ENCODE measurements around the gene HADHA.

DNA sequence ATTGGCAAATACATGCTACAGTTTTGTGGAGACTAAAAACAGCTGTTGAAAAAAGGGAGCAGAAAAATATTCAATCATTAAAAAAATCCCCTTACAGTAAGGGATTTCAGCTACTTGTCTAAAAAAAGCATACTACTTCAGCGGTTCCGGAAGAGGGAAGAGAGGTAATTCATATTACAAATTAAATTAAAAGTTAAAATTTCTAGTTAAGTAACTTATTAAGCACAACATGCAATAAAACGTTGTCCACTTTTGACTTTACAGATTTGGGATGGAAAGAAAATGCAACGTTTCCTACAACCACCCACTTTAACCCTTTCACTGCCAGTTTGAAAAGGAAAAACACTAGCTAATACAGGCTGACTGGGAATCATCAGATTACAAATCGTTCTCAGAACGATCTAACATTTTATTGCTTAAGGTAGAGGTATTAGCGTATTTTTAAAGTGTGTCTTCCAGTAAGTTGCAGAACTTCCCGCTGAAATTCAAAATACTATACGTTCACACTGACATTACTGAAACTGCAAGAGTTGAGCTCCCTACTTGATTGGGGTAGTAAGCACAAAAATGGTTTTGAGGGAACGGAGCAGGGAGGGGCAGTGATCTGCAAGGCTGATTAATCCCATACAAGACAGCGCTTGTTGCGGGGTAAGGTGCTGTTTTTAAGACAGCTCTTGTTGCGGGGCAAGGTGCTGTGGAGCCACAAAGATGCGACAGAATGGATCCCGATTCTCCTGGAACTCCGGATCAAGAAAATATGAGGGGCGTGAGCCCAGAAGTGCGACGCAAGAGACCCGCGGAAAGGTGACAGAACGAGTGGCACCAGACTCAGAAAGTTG lies 743 bp downstream of the HADHA start:
- no peak for TF ChIP-seq RXRA (IDR thresholded peaks at IDR 0.05; ENCODE audit: borderline replicate concordance, low read depth)
- TF ChIP-seq CTCF (IDR thresholded peaks at IDR 0.05), result no peak

Data from SK-N-SH (cell line).